H1 (cell line): ENCODE data around the gene DLK1. TPM values are rescaled to one million over a fixed set of nuclear protein-coding genes. Genes with fewer than 3 reads are reported as not detected.

ENCODE experiments used
- CTCF ChIA-PET: fragments of 300-600 bp; sonication (Branson Sonifier 250); formaldehyde crosslinking; loops from one replicate; lab custom pipeline; 2021; ENCODE audit not compliant: partially characterized antibody; lab: Charles Lee
- POLR2A ChIA-PET: fragments of 300-600 bp; sonication (Branson Sonifier 250); formaldehyde crosslinking; loops from one replicate; lab custom pipeline; 2021; ENCODE audit warnings: inconsistent platforms; ENCODE audit not compliant: partially characterized antibody; lab: Charles Lee
- DNase-seq, 2 experiments: peaks; one replicate each; pipeline versions ENCODE4 v3.0.0 to v3.0.0-alpha.2; 2010 to 2022; ENCODE audit warnings: low spot score in 2 of 2, low read depth in 1 of 2, mixed read lengths in 1 of 2
- FAIRE-seq: peaks from 2 replicates; lab custom pipeline; 2011; peaks lifted over from hg19 to GRCh38; lab: Jason Lieb, UNC
- H2AFZ ChIP-seq: 2 replicates; pipeline ENCODE4 v1.8.1; 2012; ENCODE audit warnings: low read length, inconsistent platforms
- H2AK5ac ChIP-seq: 2 replicates; pipeline ENCODE4 v1.6.1; 2013; ENCODE audit warnings: low read depth, low read length
- H2BK120ac ChIP-seq: replicated peaks from 2 replicates; pipeline ENCODE3; 2013; ENCODE audit warnings: low read depth, low read length, inconsistent platforms
- H2BK12ac ChIP-seq: 2 replicates; pipeline ENCODE4 v1.6.1; 2013; ENCODE audit warnings: low read depth, low read length
- H2BK15ac ChIP-seq: 2 replicates; pipeline ENCODE4 v1.6.1; 2013; ENCODE audit warnings: low read length
- H2BK20ac ChIP-seq: 2 replicates; pipeline ENCODE4 v1.6.1; 2013; ENCODE audit warnings: low read length
- H2BK5ac ChIP-seq: 2 replicates; pipeline ENCODE4 v1.6.1; 2013; ENCODE audit warnings: low read depth, low read length
- H3K14ac ChIP-seq: 2 replicates; pipeline ENCODE4 v1.6.1; 2013; ENCODE audit warnings: inconsistent platforms; ENCODE audit not compliant: insufficient read length
- H3K18ac ChIP-seq: 2 replicates; pipeline ENCODE4 v1.6.1; 2013; ENCODE audit warnings: low read length; ENCODE audit errors: extremely low read depth
- H3K23ac ChIP-seq: 2 replicates; pipeline ENCODE4 v1.6.1; 2013; ENCODE audit warnings: inconsistent platforms; ENCODE audit not compliant: insufficient read length
- H3K23me2 ChIP-seq: 2 replicates; pipeline ENCODE4 v1.6.1; 2013; ENCODE audit warnings: low read depth, low read length
- H3K27ac ChIP-seq: 2 replicates; pipeline ENCODE4 v1.6.1; 2011; ENCODE audit warnings: low read depth, low read length, inconsistent platforms
- H3K27me3 ChIP-seq, 4 experiments: replicated peaks in 1 of 4; 1 replicate in 1 of 4; 2 replicates in 3 of 4; pipeline versions ENCODE4 v1.6.1 to v1.8.1; 2011 to 2013; ENCODE audit warnings: low read length in 3 of 4, mild to moderate bottlenecking in 3 of 4, inconsistent platforms in 2 of 4, mixed read lengths in 2 of 4, moderate library complexity in 1 of 4; ENCODE audit not compliant: control insufficient read depth in 3 of 4, insufficient read depth in 3 of 4; ENCODE audit errors: extremely low read depth in 1 of 4
- H3K36me3 ChIP-seq, 4 experiments: 2 replicates each; pipeline versions ENCODE4 v1.6.1 to v1.8.1; 2011 to 2013; ENCODE audit warnings: mild to moderate bottlenecking in 4 of 4, low read length in 3 of 4, moderate library complexity in 2 of 4, control low read depth in 1 of 4, inconsistent platforms in 1 of 4; ENCODE audit not compliant: insufficient read depth in 4 of 4, control insufficient read depth in 2 of 4
- H3K4ac ChIP-seq: replicated peaks from 2 replicates; pipeline ENCODE3; 2013; ENCODE audit warnings: low read length, low read depth, mixed read lengths, inconsistent platforms; ENCODE audit not compliant: insufficient read length
- H3K4me1 ChIP-seq, 4 experiments: replicated peaks in 1 of 4; 1 replicate in 1 of 4; 2 replicates in 3 of 4; pipeline versions ENCODE4 v1.6.1 to v1.8.1; 2011 to 2013; ENCODE audit warnings: low read length in 3 of 4, inconsistent platforms in 2 of 4, mixed read lengths in 1 of 4; ENCODE audit not compliant: insufficient read depth in 4 of 4, control insufficient read depth in 3 of 4
- H3K4me2 ChIP-seq, 2 experiments: 2 replicates each; pipeline versions ENCODE4 v1.6.1 to v1.8.1; 2011 to 2013; ENCODE audit warnings: low read depth in 2 of 2, low read length in 2 of 2, control low read depth in 1 of 2, inconsistent platforms in 1 of 2, mild to moderate bottlenecking in 1 of 2; ENCODE audit not compliant: insufficient read depth in 1 of 2
- H3K4me3 ChIP-seq, 4 experiments: fragments of 200-600, 300-600 bp in 1 of 4; sonication (generic), shearing (Covaris generic), sonication (Bioruptor Twin) in 1 of 4; 2 replicates each; pipeline versions ENCODE4 v1.5.1 to v1.8.1; 2011 to 2016; ENCODE audit warnings: low read length in 4 of 4, low read depth in 3 of 4, control low read depth in 2 of 4, inconsistent platforms in 2 of 4, mild to moderate bottlenecking in 2 of 4, mixed read lengths in 1 of 4, moderate library complexity in 1 of 4; ENCODE audit not compliant: insufficient read depth in 2 of 4; ENCODE audit errors: extremely low read depth in 1 of 4
- H3K56ac ChIP-seq: replicated peaks from 2 replicates; pipeline ENCODE3; 2013; ENCODE audit warnings: low read depth, mild to moderate bottlenecking, mixed read lengths, low read length, inconsistent platforms; ENCODE audit not compliant: insufficient read length
- H3K79me1 ChIP-seq: 2 replicates; pipeline ENCODE4 v1.6.1; 2013; ENCODE audit warnings: low read depth, low read length, control low read depth
- H3K79me2 ChIP-seq, 2 experiments: 2 replicates each; pipeline versions ENCODE4 v1.6.1 to v1.8.1; 2012 to 2013; ENCODE audit warnings: low read length in 2 of 2, mild to moderate bottlenecking in 2 of 2, inconsistent platforms in 1 of 2; ENCODE audit not compliant: insufficient read depth in 2 of 2, control insufficient read depth in 1 of 2
- H3K9ac ChIP-seq, 4 experiments: replicated peaks in 1 of 4; 1 replicate in 1 of 4; 2 replicates in 3 of 4; pipeline versions ENCODE4 v1.6.1 to v1.8.1; 2011 to 2013; ENCODE audit warnings: low read depth in 3 of 4, low read length in 3 of 4, control low read depth in 2 of 4, mild to moderate bottlenecking in 2 of 4, moderate library complexity in 2 of 4, inconsistent platforms in 1 of 4; ENCODE audit errors: extremely low read depth in 1 of 4
- H3K9me3 ChIP-seq, 2 experiments: 2 replicates each; pipeline versions ENCODE4 v1.6.1 to v1.8.1; 2012 to 2013; ENCODE audit warnings: mild to moderate bottlenecking in 2 of 2, moderate library complexity in 2 of 2, control low read depth in 1 of 2, inconsistent platforms in 1 of 2, low read depth in 1 of 2, low read length in 1 of 2, mixed read lengths in 1 of 2; ENCODE audit not compliant: insufficient read depth in 2 of 2
- H4K20me1 ChIP-seq, 2 experiments: replicated peaks in 1 of 2; 2 replicates each; pipeline versions ENCODE3 to v1.8.1; 2011 to 2013; ENCODE audit warnings: inconsistent platforms in 2 of 2, low read length in 2 of 2, mild to moderate bottlenecking in 1 of 2; ENCODE audit not compliant: insufficient read depth in 2 of 2, control insufficient read depth in 1 of 2
- H4K5ac ChIP-seq: 2 replicates; pipeline ENCODE4 v1.6.1; 2013; ENCODE audit warnings: low read length, low read depth, mixed read lengths, inconsistent platforms; ENCODE audit not compliant: insufficient read length
- H4K8ac ChIP-seq: 2 replicates; pipeline ENCODE4 v1.8.0; 2013; ENCODE audit warnings: mild to moderate bottlenecking, moderate library complexity, low read length, inconsistent platforms; ENCODE audit not compliant: insufficient read depth; ENCODE audit errors: extremely low read depth
- H4K91ac ChIP-seq: replicated peaks from 2 replicates; pipeline ENCODE3; 2013; ENCODE audit warnings: low read length, mixed read lengths, inconsistent platforms; ENCODE audit not compliant: insufficient read length
- CBX8 ChIP-seq: fragments of 300-800, 300-1000 bp; sonication (generic); IDR thresholded peaks from 2 replicates; pipeline ENCODE4 v1.7.1; 2016; ENCODE audit warnings: low read depth, low read length, borderline replicate concordance
- CTCF ChIP-seq, 3 experiments: IDR thresholded peaks; 1 replicate in 2 of 3; 2 replicates in 1 of 3; pipeline versions ENCODE4 v1.5.1 to v1.6.1; 2011; ENCODE audit warnings: low read length in 3 of 3, mild to moderate bottlenecking in 3 of 3, inconsistent platforms in 2 of 3, low read depth in 1 of 3, moderate library complexity in 1 of 3; ENCODE audit not compliant: insufficient read depth in 1 of 3; ENCODE audit errors: control extremely low read depth in 1 of 3
- FOSL1 ChIP-seq: IDR thresholded peaks from 2 replicates; pipeline ENCODE4 v1.6.1; 2011; ENCODE audit warnings: mild to moderate bottlenecking, low read depth, low read length, moderate library complexity; ENCODE audit not compliant: insufficient read depth
- GABPA ChIP-seq: IDR thresholded peaks from 2 replicates; pipeline ENCODE4 v1.6.1; 2011; ENCODE audit warnings: mild to moderate bottlenecking, low read length, moderate library complexity, borderline replicate concordance; ENCODE audit not compliant: insufficient read depth
- NRF1 ChIP-seq: IDR thresholded peaks from 2 replicates; pipeline ENCODE4 v1.6.1; 2011; ENCODE audit warnings: mild to moderate bottlenecking, low read depth, low read length, improper control_type of control experiment
- RXRA ChIP-seq: IDR thresholded peaks from 2 replicates; pipeline ENCODE4 v1.6.1; 2011; ENCODE audit warnings: low read depth, mild to moderate bottlenecking, low read length, moderate library complexity; ENCODE audit not compliant: insufficient read depth
- SRF ChIP-seq: IDR thresholded peaks from 2 replicates; pipeline ENCODE4 v1.6.1; 2011; ENCODE audit warnings: mild to moderate bottlenecking, low read depth, low read length, moderate library complexity
- WGBS, 2 experiments: shearing (Covaris generic) in 1 of 2; methylation state at CpG; one replicate each; pipeline versions ENCODE4 v1.1.6 to v1.1.7; 2013 to 2015; ENCODE audit warnings: low lambda C conversion rate in 2 of 2, mixed read lengths in 2 of 2, inconsistent platforms in 1 of 2, low coverage in 1 of 2, missing lambda C conversion rate in 1 of 2; ENCODE audit not compliant: insufficient replicate concordance in 2 of 2, insufficient coverage in 1 of 2, insufficient read length in 1 of 2; ENCODE audit errors: extremely low coverage in 1 of 2, missing lambda C conversion rate in 1 of 2; 5-methylcytosine and 5-hydroxymethylcytosine counted together
- polyA plus RNA-seq, 7 experiments: library from polyadenylated mRNA; depleted of rRNA in 3 of 7; stranded (reverse) in 5 of 7; unstranded in 2 of 7; fragments of >200 nt in 5 of 7; fragments of 200-250 nt in 2 of 7; gene quantifications; 1 replicate in 5 of 7; 2 replicates in 1 of 7; 4 replicates in 1 of 7; pipeline versions ENCODE4 v1.2.1 to v1.2.3, GENCODE V29; 2011 to 2013; ENCODE audit warnings: missing spikeins in 2 of 7, mixed read lengths in 2 of 7
- total RNA-seq: library from RNA; stranded (reverse); fragmentation: NEBNext Ultra II Directional; extraction: Animal tissue kit (Norgen Biotek cat#: 25700); gene quantifications from 2 replicates; pipeline ENCODE4 v1.2.1, GENCODE V29; 2021
- TF ChIP-seq, protein P1 (sequence below): IDR thresholded peaks from 2 replicates; pipeline ENCODE4 v1.6.1; 2012; ENCODE audit warnings: inconsistent platforms

The DLK1 gene
- total and polyA plus RNA-seq, 2 of the 8 experiments (the other 6 are each of a cell fraction or from before 2014, with no cell fraction given): 1.3 to 2.4 TPM

- H3K18ac ChIP-seq: no peak overlapping the region
- no peak overlapping the region for H2BK5ac ChIP-seq
- no peak for FAIRE-seq
- H4K91ac ChIP-seq: no peak overlapping the region
- no peak overlapping the region for H3K27ac ChIP-seq
- H3K27me3 ChIP-seq: no peaks in the 10 kb centered on the region
- H2BK120ac ChIP-seq: no peak overlapping the region
- H3K9me3 ChIP-seq: peaks cover 6 to 7% of the 10 kb centered on the region in 2 experiments; a peak in 2 of 4 replicates
- no peak overlapping the region for H3K4me2 ChIP-seq
- H3K4me1 ChIP-seq: peaks cover 0 to 5% (median 1%) of the 10 kb centered on the region in 4 experiments; a peak in 3 of 7 replicates
- H3K23ac ChIP-seq: no peak overlapping the region
- H2AK5ac ChIP-seq: no peak overlapping the region
- H3K36me3 ChIP-seq: no peaks in the 10 kb centered on the region
- no peak overlapping the region for H2AFZ ChIP-seq
- CTCF ChIA-PET: interaction anchor here (0.5 to 1.0 kb wide), 2 partner anchors 123 to 687 kb away, joined by 3 read pairs; no protein-coding TSS in a partner anchor
- no peak overlapping the region for H2BK12ac ChIP-seq
- H3K9ac ChIP-seq: no peak overlapping the region
- H4K20me1 ChIP-seq: no peaks in the 10 kb centered on the region
- WGBS, 2 experiments: 89% methylated on average over 32 of the region's 32 CpGs; no CpG with 5 or more reads in 1 of the 2 experiments
- no peaks in the 10 kb centered on the region for H3K79me2 ChIP-seq
- no peak overlapping the region for H4K8ac ChIP-seq
- H3K4me3 ChIP-seq: no peak overlapping the region
- H3K14ac ChIP-seq: no peak overlapping the region
- no peak for DNase-seq
- H2BK20ac ChIP-seq: no peak overlapping the region
- no peak overlapping the region for H4K5ac ChIP-seq
- POLR2A ChIA-PET: no interaction called here
- H3K23me2 ChIP-seq: no peaks in the 10 kb centered on the region
- H3K79me1 ChIP-seq: no peaks in the 10 kb centered on the region
- H3K4ac ChIP-seq: no peak overlapping the region
- H3K56ac ChIP-seq: no peak overlapping the region
- H2BK15ac ChIP-seq: no peak overlapping the region
- no peak for TF ChIP-seq CBX8
- TF ChIP-seq RXRA: no peak
- TF ChIP-seq, protein P1, sequence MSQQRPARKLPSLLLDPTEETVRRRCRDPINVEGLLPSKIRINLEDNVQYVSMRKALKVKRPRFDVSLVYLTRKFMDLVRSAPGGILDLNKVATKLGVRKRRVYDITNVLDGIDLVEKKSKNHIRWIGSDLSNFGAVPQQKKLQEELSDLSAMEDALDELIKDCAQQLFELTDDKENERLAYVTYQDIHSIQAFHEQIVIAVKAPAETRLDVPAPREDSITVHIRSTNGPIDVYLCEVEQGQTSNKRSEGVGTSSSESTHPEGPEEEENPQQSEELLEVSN: no peak
- TF ChIP-seq GABPA: no peak
- no peak for TF ChIP-seq SRF
- TF ChIP-seq FOSL1: no peak
- TF ChIP-seq NRF1: no peak
- no peak for TF ChIP-seq CTCF (IDR thresholded peaks at IDR 0.05; ENCODE audit: control extremely low read depth in 1 of 3, insufficient read depth in 1 of 3, low read depth in 1 of 3, low read length in 3 of 3)
These were observed 42.6 kb downstream of the DLK1 start for GRCh38 chr14:100769035-100769939.
